ENCODE data around the gene APBB1.

DNA sequence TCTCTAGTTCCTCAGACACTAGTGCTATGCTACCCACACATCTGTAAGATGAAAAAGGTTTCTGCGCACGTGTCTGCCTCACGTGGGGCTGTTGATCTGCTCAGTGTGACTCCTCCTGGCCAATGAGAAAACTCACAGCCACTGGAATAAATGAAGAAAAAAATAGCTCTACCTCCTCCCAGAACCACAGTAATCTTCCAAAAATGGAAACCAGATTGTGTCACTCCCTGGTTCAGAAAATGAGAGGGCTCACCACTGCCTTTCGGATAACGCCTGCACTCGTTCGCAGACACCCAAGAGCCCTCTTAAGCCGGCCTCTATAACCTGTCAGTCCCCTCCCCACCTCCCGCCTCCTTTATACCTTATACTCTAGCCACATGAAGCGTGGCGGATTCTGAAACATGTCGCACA, 5.1 kb downstream of the APBB1 start:
- TF ChIP-seq EZH2 (IDR thresholded peaks at IDR 0.05; ENCODE audit: borderline replicate concordance, low read depth, low read length, severe bottlenecking): no peak
- no peak for TF ChIP-seq CTCF (IDR thresholded peaks at IDR 0.05; ENCODE audit: borderline replicate concordance, extremely low read depth, low read length, poor library complexity, severe bottlenecking)
